ENCODE data around the gene ZDHHC22. TPM values are rescaled to one million over a fixed set of nuclear protein-coding genes. Genes with fewer than 3 reads are reported as not detected.

ZDHHC22 gene
- total and polyA plus RNA-seq, 2 donors from 2014 or later, result not detected

DNA sequence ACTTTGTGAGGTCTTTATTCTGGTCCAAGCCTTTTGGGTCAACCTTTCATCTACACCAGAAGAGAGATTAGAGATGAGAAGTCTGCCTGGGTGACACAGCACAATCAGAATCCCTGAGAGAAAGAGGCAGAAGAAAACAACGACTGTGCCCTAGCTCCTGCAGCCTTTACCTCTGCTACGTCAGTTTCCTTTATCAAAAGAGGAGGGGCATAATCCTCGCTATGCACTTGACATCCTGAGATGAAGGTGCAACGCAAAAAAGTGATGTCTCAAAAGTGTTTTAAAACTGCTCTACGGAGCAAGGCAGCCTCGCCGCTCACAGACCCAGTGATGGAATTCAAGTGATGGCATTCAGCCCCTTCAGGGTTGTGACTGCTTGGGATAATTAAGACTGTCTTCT, 21.7 kb downstream of the ZDHHC22 start:
- TF ChIP-seq, protein P1, sequence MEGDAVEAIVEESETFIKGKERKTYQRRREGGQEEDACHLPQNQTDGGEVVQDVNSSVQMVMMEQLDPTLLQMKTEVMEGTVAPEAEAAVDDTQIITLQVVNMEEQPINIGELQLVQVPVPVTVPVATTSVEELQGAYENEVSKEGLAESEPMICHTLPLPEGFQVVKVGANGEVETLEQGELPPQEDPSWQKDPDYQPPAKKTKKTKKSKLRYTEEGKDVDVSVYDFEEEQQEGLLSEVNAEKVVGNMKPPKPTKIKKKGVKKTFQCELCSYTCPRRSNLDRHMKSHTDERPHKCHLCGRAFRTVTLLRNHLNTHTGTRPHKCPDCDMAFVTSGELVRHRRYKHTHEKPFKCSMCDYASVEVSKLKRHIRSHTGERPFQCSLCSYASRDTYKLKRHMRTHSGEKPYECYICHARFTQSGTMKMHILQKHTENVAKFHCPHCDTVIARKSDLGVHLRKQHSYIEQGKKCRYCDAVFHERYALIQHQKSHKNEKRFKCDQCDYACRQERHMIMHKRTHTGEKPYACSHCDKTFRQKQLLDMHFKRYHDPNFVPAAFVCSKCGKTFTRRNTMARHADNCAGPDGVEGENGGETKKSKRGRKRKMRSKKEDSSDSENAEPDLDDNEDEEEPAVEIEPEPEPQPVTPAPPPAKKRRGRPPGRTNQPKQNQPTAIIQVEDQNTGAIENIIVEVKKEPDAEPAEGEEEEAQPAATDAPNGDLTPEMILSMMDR (IDR thresholded peaks at IDR 0.05; ENCODE audit: borderline replicate concordance, extremely low read depth, insufficient read depth), result no peak
- H3K36me3 ChIP-seq (ENCODE audit: control insufficient read depth in 2 of 3, insufficient read depth in 3 of 3, low read length in 3 of 3), result peaks cover 0 to 4% (median under 1%) of the 10 kb centered on the region in 3 donors
- H3K27ac ChIP-seq (ENCODE audit: low read depth in 2 of 2, low read length in 2 of 2), result no peak overlapping the region
- intact Hi-C loops (cut with DNase I), result no loop called here
- H3K9ac ChIP-seq (ENCODE audit: low read length in 3 of 3), result no peak overlapping the region
- no peaks in the 10 kb centered on the region for H3K27me3 ChIP-seq (ENCODE audit: control insufficient read depth, insufficient read depth, low read length)
- peaks cover 0 to 11% (median 7%) of the 10 kb centered on the region in 3 donors for H3K4me1 ChIP-seq (ENCODE audit: control insufficient read depth in 2 of 3, insufficient read depth in 2 of 3, low read depth in 1 of 3, low read length in 3 of 3)
- DNase-seq (peak in 1 of 5 donors; percentile 7), FAIRE-seq (no peak)
- no peaks in the 10 kb centered on the region for H3K9me3 ChIP-seq (ENCODE audit: control insufficient read depth in 2 of 3, insufficient read depth in 1 of 3, low read length in 3 of 3)
- H3K4me3 ChIP-seq (ENCODE audit: low read length in 3 of 3), result no peak overlapping the region

DNA sequence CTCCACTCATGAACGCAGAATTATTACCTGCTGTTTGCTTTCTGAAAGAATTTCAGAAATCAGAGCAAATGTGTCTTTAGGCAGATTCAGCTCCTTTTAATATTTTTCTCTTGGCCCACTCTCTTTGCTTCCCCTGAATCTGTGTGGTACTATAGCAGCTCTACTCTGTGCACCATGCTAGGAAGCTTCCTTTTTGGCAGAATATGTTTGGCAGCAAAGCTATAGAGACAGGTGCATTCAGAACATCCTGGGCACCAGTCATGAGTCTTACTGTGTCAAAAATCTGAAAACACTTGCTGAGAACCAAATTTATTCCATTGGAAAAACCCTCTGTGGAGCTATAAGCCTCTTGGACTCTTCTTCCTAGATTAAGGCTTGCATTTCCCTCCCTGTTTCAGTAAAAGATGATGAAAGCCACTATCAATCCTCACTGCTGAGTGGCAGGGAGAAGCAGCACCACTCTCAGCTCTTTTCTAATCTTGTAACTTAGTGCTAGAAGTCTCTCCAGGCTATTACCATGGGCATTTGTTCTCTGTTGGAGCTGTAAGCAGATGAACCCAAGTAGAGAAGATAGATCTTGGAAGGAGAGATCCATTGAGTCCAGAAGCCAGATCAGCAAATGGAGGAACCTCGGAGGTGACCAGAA, 25.3 kb downstream of the ZDHHC22 start:
- Histone ChIP-seq H3K9me3 (ENCODE audit: control insufficient read depth in 2 of 3, insufficient read depth in 1 of 3, low read length in 3 of 3) (no peaks in the 10 kb centered on the region), H3K4me1 (ENCODE audit: control insufficient read depth in 2 of 3, insufficient read depth in 2 of 3, low read depth in 1 of 3, low read length in 3 of 3) (peaks cover 0 to 2% (median 0%) of the 10 kb centered on the region in 3 donors), H3K9ac (ENCODE audit: low read length in 3 of 3) (no peak overlapping the region), H3K27me3 (ENCODE audit: control insufficient read depth, insufficient read depth, low read length) (no peaks in the 10 kb centered on the region), H3K4me3 (ENCODE audit: low read length in 3 of 3) (no peak overlapping the region), H3K36me3 (ENCODE audit: control insufficient read depth in 2 of 3, insufficient read depth in 3 of 3, low read length in 3 of 3) (peaks cover 0 to 29% (median 16%) of the 10 kb centered on the region in 3 donors), H3K27ac (ENCODE audit: low read depth in 2 of 2, low read length in 2 of 2) (no peak overlapping the region)
- intact Hi-C loops (cut with DNase I), result no loop called here
- FAIRE-seq, result no peak
- TF ChIP-seq, protein P1 (IDR thresholded peaks at IDR 0.05; ENCODE audit: borderline replicate concordance, extremely low read depth, insufficient read depth), result no peak
- DNase-seq, result no peak

DNA sequence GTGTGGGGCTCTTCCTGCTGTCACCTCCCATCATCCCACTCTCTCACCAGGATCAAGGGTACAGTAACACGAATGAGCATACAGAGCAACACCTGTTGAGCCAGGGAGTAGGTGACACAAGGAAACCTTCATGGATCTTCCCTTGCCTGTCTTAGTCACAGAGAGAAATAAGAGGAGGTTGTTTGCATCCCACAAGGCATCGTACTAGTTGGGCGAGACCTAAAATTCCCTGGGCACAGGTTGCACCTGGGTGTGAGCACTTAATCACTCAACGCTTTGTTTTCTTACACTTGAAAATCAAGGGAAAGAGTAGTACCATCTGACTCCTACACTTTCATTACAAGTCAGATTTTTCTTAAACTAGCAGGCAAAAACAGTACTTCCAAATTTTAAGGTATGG, 27.0 kb downstream of the ZDHHC22 start:
- H3K9ac ChIP-seq (ENCODE audit: low read length in 3 of 3), result no peak overlapping the region
- no peak for FAIRE-seq
- TF ChIP-seq, protein P1 (IDR thresholded peaks at IDR 0.05; ENCODE audit: borderline replicate concordance, extremely low read depth, insufficient read depth), result no peak
- peaks cover 0 to 29% (median 24%) of the 10 kb centered on the region in 3 donors for H3K36me3 ChIP-seq (ENCODE audit: control insufficient read depth in 2 of 3, insufficient read depth in 3 of 3, low read length in 3 of 3)
- no peak for DNase-seq
- H3K27me3 ChIP-seq (ENCODE audit: control insufficient read depth, insufficient read depth, low read length), result no peaks in the 10 kb centered on the region
- no peak overlapping the region for H3K4me3 ChIP-seq (ENCODE audit: low read length in 3 of 3)
- H3K4me1 ChIP-seq (ENCODE audit: control insufficient read depth in 2 of 3, insufficient read depth in 2 of 3, low read depth in 1 of 3, low read length in 3 of 3), result peaks cover 0 to 8% (median 5%) of the 10 kb centered on the region in 3 donors
- H3K9me3 ChIP-seq (ENCODE audit: control insufficient read depth in 2 of 3, insufficient read depth in 1 of 3, low read length in 3 of 3), result no peaks in the 10 kb centered on the region
- no peak overlapping the region for H3K27ac ChIP-seq (ENCODE audit: low read depth in 2 of 2, low read length in 2 of 2)
- intact Hi-C loops (cut with DNase I), result no loop called here

Data from kidney (tissue), 14 donors.